GM12801 (cell line): Measurements from ENCODE around the gene HCRT.

Experiments
- TF ChIP-seq, protein P1 (sequence below): IDR thresholded peaks from one replicate; pipeline ENCODE4 v1.5.1; 2011; ENCODE audit warnings: control low read depth; ENCODE audit not compliant: insufficient read length; ENCODE audit errors: extremely low read depth

HCRT gene, protein sequence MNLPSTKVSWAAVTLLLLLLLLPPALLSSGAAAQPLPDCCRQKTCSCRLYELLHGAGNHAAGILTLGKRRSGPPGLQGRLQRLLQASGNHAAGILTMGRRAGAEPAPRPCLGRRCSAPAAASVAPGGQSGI

DNA sequence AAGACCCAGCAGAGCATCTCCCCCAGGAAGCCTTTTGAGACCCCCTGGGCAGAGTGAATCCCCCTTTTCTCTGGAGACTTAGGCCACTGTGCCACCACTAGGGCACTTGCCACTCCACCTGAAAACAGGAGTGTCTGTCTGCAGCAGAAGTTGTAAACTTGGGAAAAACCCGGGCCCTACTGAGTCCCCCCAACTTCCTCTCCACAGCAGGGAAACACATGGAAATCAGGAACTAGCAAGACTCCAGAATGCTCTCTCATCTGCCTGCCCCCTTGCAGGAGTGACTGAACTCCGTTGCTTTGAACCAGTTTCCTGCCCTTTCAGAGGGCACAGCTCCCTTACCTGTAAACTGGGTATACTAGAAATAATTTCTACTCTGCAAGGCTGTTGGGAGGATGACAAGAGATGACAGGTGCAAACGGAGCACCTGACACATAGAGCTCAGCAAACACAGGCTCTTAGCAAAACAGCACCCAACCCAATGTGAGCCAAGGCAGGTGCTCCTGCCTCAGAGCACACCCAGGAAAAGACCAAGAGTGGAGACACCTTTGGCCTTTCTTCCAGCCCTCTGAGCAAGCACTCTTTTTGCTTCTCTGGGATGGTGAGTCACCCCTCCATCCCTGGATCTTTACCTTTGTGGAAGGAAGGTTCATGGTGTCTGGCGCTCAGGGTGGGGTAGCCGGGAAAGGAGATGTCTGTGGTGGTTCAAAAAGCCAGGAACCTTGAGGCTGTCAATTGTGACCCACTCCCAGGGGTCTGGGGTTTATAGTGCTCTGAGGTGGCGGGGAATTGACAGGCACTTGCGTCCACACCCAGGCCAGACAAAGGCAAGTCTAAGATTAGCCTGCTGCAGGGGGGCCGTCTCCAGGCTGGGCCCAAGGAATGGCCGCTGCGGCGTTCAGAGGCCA is at the start of gene HCRT:
Gene HCRT, minus strand, starts transcription at position 740 of the 908 bp plus-strand sequence. Its CDS starts 87 bp downstream, at position 653.
- TF ChIP-seq, protein P1, sequence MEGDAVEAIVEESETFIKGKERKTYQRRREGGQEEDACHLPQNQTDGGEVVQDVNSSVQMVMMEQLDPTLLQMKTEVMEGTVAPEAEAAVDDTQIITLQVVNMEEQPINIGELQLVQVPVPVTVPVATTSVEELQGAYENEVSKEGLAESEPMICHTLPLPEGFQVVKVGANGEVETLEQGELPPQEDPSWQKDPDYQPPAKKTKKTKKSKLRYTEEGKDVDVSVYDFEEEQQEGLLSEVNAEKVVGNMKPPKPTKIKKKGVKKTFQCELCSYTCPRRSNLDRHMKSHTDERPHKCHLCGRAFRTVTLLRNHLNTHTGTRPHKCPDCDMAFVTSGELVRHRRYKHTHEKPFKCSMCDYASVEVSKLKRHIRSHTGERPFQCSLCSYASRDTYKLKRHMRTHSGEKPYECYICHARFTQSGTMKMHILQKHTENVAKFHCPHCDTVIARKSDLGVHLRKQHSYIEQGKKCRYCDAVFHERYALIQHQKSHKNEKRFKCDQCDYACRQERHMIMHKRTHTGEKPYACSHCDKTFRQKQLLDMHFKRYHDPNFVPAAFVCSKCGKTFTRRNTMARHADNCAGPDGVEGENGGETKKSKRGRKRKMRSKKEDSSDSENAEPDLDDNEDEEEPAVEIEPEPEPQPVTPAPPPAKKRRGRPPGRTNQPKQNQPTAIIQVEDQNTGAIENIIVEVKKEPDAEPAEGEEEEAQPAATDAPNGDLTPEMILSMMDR: no peak

DNA sequence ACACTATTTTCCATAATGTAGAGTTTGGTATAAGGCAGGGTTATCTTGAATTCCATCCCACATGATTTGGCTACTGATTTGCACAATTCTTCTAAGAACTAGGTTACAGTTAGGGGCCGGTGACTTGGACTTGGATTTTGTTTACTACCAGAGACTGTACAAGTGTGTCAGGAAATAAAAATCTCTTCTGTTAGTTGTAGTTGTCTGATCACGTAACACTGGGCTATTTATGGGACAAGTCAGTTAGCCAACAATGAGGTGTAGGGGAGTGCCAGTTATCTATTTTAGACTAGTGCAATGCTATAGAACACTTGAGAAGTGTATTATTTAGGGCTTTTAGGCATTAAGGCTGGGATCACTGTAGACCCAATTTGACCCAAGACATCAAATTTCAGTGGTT is 48.7 kb upstream of the HCRT start:
- TF ChIP-seq, protein P1: no peak

DNA sequence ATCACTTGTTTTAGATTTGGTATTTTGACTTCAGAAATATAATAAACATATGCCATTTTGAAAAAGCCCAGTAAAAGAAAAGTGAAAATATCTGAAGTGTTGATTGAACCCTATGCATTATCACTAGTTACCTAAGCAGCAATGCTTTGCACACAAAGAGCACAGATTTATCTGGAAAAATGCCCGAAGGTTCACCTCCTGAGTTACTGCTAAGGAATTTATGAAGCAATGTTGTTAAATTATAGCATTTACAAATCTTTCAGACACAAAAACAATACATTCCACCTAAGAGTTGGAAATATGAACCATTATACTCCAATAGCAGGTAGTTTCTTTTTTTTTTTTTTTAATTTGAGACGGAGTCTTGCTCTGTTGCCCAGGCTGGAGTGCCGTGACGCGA is 47.9 kb upstream of the HCRT start:
- TF ChIP-seq, protein P1: no peak

DNA sequence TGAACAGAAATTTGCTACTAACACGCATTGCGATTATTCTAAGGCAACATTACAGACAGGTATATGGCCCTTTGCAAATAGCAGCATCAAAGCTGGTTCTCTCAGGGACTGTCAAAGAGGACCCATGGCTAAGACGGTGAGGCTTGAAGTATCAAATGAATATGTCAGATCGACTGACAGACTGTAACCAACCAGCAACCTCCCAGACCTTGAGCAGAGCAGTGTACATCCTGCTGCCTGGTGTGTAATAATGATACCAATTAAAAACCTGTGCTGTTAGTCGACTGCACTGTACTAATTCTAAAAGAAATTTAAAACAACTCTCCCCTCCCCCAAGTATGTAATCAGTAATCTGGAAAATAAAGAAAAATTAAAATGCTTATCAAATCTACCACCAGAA is 45.0 kb upstream of the HCRT start:
- TF ChIP-seq, protein P1: no peak

DNA sequence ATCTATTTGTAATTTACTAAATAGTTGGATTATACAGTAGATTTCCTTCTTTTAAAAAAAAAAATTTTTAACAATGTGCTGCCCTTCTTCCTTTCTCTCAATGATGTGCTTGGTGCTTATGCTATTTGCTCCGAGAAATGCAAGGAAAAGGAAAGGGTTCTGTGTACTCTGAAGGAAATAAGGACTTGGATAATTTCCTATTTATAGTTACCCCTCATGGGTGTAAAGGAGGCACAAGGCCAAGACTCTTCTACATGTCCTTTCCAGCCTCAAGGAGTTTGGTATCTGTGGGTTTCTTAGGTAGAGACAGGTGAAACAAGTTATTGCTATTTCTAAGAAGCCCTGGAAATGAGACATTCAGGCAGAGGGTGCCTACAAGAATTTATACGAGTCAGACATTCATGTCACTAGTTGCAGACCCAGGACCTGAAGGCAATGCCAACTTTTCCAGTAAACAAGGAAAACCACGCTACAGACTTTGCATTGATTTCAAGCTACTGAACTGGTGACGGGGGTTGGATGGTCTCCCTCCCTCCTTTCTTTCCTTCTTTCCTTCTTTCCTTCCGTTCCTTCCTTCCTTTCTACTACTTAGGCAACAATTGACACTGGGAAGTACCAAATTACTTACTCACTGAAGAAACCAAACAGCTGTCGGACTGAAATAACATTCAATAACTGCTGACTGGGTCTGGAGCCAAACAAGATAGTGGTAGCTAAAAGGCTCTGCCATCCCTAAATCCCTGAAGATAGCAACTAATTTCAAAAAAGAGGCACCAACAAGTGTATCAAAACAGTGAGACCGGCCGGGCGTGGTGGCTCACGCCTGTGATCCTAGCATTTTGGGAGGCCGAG is 42.8 kb upstream of the HCRT start:
- TF ChIP-seq, protein P1: no peak

DNA sequence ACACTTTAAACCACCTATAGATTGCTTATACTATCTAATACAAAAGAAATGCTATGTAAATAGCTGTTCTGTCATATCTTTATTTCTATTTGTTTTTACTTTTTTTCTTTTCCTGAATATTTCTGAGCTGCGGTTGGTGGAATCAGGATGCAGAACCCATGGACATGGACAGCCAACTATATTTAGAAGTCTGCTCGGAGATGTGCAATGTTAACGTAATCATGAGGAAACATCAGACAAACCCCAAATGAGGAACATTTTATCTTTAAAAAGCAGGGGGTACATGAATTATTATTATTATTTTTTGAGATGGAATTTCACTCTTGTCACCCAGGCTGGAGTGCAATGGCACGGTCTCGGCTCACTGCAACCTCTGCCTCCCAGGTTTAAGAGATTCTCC is 40.4 kb upstream of the HCRT start:
- TF ChIP-seq, protein P1: no peak

DNA sequence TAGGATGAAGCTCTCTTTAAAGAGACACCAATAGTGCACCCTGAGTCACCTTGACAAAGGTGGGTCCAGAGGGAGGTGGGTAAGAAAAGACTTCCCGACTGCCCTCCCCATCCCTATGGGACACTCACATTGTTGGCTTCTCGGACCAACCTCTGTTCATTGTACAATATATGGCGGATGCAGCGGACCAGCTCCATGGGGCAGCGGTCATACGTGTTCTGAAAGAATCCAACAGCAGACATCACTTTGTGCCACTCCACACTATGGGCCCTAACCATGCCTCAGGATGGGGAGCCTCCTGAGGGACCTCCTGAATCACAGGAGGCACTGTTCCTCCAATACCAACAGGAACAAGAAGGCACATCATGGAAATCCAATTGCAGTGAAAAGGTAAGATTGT is 39.4 kb upstream of the HCRT start:
- TF ChIP-seq, protein P1: no peak
